ENCODE data around the gene MAST3. TPM values are rescaled to one million over a fixed set of nuclear protein-coding genes. Genes with fewer than 3 reads are reported as not detected.

MAST3 gene
- total RNA-seq, 4 donors from 2014 or later = 47.8 to 56.3 (median 52.0) TPM

- no peak for TF ChIP-seq POLR2A (IDR thresholded peaks at IDR 0.05)
- TF ChIP-seq, protein P1, sequence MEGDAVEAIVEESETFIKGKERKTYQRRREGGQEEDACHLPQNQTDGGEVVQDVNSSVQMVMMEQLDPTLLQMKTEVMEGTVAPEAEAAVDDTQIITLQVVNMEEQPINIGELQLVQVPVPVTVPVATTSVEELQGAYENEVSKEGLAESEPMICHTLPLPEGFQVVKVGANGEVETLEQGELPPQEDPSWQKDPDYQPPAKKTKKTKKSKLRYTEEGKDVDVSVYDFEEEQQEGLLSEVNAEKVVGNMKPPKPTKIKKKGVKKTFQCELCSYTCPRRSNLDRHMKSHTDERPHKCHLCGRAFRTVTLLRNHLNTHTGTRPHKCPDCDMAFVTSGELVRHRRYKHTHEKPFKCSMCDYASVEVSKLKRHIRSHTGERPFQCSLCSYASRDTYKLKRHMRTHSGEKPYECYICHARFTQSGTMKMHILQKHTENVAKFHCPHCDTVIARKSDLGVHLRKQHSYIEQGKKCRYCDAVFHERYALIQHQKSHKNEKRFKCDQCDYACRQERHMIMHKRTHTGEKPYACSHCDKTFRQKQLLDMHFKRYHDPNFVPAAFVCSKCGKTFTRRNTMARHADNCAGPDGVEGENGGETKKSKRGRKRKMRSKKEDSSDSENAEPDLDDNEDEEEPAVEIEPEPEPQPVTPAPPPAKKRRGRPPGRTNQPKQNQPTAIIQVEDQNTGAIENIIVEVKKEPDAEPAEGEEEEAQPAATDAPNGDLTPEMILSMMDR (IDR thresholded peaks at IDR 0.05) = no peak
- Histone ChIP-seq H3K36me3 (peaks cover 0 to 78% (median 0%) of the 10 kb centered on the region in 3 donors), H3K9me3 (no peaks in the 10 kb centered on the region), H3K27ac (no peak overlapping the region), H3K4me3 (no peak overlapping the region), H3K27me3 (no peaks in the 10 kb centered on the region), H3K4me1 (no peaks in the 10 kb centered on the region)
- DNase-seq = no peak
Observed at GRCh38 chr19:18131841-18132596, 34.4 kb downstream of the MAST3 start.

DNA sequence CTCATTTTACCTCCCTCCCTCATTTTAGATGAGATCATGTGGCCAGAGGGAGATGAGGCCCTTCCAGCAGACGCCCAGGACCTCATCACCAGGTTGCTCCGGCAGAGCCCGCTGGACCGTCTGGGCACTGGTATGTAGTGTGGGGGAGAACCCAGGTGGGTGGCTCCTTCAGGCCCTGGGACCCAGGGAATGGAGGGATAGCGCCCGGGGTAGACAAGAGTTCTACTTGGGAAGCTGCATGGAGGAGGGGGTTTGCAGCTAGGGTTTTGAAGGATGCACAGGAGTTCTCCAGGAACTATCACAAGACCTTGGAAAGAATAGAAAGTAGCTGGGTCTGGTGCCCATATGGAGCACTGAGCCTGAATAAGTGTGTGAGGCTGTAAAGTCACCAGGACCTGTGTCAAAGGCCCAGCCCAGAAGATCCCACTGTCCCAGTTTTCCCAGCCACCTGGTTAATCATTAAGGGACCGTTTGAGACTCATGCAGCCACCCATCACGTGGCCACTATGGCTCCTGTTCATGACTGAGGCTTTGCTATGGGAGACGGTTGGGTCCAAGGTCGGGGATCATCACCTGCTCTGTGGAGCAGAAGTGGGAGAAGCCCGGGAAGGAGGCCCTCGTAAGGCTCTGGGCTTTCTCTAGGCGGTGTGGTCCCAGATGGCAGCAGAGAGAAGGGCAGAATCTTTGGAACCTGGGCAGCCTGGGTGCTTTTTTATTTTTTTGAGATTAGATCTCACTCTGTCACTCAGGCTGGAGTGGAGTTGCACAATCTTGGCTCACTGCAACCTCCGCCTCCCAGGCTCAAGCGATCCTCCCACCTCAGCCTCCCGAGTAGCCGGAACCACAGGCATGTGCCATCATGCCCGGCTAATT lies 38.4 kb downstream of the MAST3 start:
- H3K9me3 ChIP-seq = no peaks in the 10 kb centered on the region
- DNase-seq = peak in 2 of 3 donors; percentile 88 to 89
- H3K4me1 ChIP-seq = no peaks in the 10 kb centered on the region
- no peak for TF ChIP-seq POLR2A (IDR thresholded peaks at IDR 0.05)
- TF ChIP-seq, protein P1 (IDR thresholded peaks at IDR 0.05) = no peak
- peaks cover 0 to 75% (median 0%) of the 10 kb centered on the region in 3 donors for H3K36me3 ChIP-seq
- H3K27ac ChIP-seq = peak overlapping the region in 2 of 4 donors; percentile 59 to 71
- no peak overlapping the region for H3K4me3 ChIP-seq
- no peaks in the 10 kb centered on the region for H3K27me3 ChIP-seq

- Histone ChIP-seq H3K4me1 (no peaks in the 10 kb centered on the region), H3K27ac (peak overlapping the region in 2 of 4 donors; percentile 59 to 71), H3K27me3 (no peaks in the 10 kb centered on the region), H3K36me3 (peaks cover 0 to 75% (median 0%) of the 10 kb centered on the region in 3 donors), H3K9me3 (no peaks in the 10 kb centered on the region), H3K4me3 (no peak overlapping the region)
- DNase-seq = no peak
- no peak for TF ChIP-seq POLR2A (IDR thresholded peaks at IDR 0.05)
- TF ChIP-seq, protein P1 (IDR thresholded peaks at IDR 0.05) = no peak
Observed at GRCh38 chr19:18137242-18137641, 39.7 kb downstream of the MAST3 start.

- Histone ChIP-seq H3K27ac (no peak overlapping the region), H3K4me1 (no peaks in the 10 kb centered on the region), H3K36me3 (peaks cover 0 to 75% (median 0%) of the 10 kb centered on the region in 3 donors), H3K27me3 (no peaks in the 10 kb centered on the region), H3K9me3 (no peaks in the 10 kb centered on the region), H3K4me3 (no peak overlapping the region)
- no peak for TF ChIP-seq POLR2A (IDR thresholded peaks at IDR 0.05)
- TF ChIP-seq, protein P1 (IDR thresholded peaks at IDR 0.05) = no peak
- DNase-seq = no peak
Observed at GRCh38 chr19:18137657-18138339, 40.2 kb downstream of the MAST3 start.

DNA sequence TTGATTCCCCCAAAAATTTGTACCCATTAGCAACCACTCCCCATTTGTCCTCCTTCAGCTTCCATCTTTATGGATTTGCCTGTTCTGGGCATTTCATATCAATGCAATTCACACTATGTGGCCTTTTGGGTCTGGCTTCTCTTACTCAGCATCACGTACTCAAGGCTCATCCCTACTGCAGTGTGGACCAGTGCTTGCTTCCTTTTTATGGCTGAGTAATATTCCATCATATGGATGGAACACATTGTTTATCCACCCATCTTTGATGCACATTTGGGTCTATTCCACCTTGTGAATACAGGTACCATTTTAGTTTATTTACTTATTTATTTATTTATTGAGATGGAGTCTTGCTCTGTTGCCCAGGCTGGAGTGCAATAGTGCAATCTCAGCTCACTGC lies 42.9 kb downstream of the MAST3 start:
- H3K27me3 ChIP-seq = no peaks in the 10 kb centered on the region
- H3K36me3 ChIP-seq = peaks cover 0 to 81% (median 0%) of the 10 kb centered on the region in 3 donors
- H3K4me1 ChIP-seq = no peaks in the 10 kb centered on the region
- no peak overlapping the region for H3K4me3 ChIP-seq
- no peaks in the 10 kb centered on the region for H3K9me3 ChIP-seq
- no peak for TF ChIP-seq POLR2A (IDR thresholded peaks at IDR 0.05)
- no peak overlapping the region for H3K27ac ChIP-seq
- DNase-seq = no peak
